NCI-H526 (cell line): ENCODE results near the gene PABPN1L.
"Not testable (repeated sequence)": the region's sequence is repeated elsewhere in the genome, so short reads cannot be mapped to it uniquely, and the experiment has no call there.

Experiments
- DNase-seq, 2 experiments: peaks; one replicate each; lab custom pipeline; 2025; lab: John Stamatoyannopoulos, UW

Gene PABPN1L

DNA sequence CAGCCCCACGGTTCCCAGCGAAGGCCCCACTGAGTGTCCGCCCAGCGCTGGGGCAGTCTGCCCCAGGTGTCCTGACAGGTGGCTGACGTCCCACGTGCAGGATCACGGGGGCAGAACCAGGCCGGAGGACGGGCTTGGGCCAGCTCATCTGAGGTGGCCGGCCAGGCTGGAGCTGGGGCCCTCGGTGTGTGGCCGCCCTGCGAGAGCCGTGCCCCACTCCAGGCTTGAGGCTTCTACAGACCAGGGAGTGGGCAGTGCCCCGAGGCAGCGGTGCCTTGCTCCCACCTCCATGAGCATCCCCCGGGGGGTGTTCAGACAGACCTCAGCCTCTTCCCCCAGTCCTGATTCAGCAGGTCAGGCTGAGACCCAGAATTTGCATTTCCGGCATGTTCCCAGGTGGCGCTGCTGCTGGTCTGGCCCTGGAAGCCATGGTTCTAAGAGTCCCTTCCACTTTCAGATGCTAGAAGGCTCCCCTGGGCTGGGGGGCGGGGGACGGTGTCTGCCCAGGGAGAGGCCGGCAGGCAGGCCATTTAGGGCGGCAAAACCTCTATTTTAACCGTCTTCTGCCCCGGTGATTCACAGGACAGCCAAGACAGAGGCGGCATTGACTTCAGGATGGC is 35.4 kb upstream of the PABPN1L start:
- peak in 1 of 2 experiments; percentile 72 for DNase-seq

DNA sequence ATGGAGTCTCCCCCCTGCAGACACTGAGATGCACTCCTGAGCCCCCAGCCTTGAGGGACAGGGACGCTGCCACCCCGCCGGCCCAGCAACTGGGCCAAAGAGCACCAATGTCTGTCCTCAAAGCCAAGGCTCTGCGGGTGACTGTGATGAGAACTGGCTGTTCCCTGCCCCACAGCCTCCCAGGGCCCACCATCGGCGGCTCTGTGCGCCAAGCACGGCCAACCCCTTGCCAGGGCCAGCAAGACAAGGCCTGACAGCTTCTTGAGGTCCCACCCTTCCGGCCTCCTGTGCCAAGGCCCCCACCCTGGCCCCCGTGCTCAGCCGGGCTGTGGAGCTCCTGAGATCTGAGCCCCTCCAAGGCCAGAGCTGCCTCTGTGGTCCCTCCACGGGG is 34.2 kb upstream of the PABPN1L start:
- DNase-seq, result no peak

DNA sequence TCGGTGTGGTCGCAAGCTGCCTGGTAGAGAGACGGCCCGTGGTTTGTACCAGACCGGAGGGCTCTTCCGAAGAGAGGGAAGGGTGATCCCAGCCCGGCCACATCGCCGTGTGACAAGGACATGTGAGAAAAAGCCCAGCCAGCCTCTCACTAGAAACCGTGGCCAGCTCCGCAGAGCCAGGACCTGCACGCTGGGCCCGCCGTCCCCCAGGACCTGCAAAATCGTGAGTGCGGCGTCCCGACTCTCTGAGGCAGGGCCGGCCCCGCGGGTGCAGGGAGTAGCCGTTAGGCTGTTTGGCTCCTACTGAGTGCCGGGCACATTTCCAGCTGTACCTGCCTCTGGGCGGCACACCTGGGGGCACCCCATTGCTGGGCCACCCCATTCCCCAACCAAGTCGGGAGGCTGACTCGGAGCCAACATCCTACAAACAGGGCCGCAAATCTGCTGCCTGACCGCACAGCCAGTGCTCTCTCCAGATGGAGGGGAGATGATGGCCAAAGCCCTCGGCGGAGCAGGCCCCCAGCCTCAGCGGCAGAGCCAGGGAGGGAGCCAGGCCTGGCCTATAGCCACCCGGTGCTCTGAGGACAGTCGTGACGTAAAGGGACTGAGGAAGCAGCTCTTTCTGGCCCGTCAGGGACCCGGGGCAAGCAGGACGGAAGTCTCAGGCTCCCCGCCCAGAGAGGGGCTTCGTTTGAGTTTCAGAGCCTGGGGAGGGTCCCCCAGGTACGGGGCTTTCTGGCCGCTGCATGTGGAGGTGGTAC is 33.6 kb upstream of the PABPN1L start:
- DNase-seq, result no peak

DNA sequence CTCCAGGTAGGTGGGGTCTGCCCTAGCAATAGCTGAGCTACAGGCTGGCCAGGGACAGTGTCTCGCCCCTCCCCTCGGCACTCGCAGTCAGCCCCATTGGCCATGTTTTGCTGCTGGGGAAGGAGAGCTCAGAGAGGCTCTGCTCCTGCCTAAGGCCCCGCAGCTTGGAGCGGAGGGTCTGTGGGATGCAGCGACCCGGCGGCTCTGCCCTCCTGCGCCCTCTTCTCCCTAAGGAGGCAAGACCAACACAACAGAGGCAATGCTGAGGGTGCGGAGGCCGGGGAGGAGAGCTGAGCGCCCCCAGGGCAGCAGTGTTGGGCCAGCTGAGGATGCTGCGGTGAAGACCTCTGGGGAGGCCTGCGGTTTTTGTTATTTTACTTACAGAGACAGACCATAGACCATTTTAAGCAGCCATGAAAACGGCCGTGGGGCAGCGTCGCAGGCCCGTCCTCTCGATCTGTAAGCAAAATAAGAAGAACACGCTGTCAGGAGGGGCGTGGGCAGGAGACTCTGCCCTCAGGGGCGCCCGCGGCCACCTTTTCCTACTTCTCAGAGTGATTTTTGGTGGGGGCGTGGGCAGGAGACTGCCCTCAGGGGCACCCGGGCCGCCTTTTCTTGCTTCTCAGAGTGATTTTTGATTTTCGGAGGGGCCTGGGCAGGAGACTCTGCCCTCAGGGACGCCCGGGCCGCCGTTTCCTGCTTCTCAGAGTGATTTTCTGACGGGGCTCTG is 31.4 kb upstream of the PABPN1L start:
- no peak for DNase-seq

DNA sequence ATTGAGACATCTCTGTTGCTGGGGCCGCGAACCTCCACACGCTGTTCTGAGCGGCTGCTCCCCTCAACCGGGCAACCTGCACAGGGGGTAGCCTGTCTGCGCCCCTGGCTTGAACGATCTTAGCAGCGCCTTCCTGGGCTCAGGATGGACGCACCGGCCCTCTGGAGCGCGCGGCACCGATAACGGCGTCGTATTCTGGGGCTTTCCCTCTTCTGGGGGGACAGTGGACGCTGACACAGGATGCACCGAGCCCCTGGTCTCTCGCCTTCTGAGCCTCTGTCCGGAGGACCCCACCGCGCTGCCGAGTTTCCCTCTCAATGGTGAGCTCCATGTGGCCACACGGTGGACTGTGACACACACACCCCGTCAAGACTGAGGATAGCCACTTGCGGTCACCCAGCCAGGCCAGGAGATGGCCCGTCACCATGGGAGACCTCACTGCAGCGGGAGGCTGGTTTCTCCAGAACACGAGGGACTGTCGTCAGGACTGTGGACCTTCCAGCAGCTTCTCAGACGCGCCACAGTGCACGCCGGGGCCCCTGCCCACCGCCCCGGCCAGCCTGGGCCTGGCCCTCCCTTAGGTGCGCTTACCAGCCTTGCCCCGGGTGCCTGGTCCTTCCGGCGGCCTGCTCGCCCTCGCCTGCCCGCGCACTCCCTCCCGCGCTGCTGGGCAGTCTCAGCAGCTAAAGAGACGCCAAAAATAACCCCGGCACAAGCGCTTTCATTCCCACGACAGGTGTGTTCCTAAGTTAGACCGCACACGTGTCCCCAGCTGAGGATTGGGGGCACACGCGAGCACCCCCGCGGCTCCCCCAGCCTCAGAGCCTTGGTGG is 30.0 kb upstream of the PABPN1L start:
- no peak for DNase-seq

DNA sequence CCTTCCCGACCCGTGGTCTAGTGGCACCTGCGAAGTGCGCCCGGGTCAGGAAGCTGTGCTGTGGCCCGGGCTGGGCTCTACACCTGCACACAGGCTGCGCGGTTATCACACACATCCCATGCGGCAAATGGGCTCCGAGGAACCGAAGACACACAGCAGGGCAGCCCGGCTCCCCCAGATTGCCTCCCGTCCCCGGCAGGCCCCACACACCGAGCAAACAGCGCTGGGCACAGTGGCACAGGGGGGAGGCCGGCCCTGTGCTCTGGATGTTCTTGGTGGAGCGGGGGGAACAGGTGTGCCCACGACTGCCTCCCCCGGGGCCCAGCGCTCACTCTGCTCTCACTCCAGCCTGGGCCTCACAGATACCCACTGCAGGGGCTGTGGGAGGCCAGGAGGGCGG is 28.9 kb upstream of the PABPN1L start:
- DNase-seq, result no peak

DNA sequence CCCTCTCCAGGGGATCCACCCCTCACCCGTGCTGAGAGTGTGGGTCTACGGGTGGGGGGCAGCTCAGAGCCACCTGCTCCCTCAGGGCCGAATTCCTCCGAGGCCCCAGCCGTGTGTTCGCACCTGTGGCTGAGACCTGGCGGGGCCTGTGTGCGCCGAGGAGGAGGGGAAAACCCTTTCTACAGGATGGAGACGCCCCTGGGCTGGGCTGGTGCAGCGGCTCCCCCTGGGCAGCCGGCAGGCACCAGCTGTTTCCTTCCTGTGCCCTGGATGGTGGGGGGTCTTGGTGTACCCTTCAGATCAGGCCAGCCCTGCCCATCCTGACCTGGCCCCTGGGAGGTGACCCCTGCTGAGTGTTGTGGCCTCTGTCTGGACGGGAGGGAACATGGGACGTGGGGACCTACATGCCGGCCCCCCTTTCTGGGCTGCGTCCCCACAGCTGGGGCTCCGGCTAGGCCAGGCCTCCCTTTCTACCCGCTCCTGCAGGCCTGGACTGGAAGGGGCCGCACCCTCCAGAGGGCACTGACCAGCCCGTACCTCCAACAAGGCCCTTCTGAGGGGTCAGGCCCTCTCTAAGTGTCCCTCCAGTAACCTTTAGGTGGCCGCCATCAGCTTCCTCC is 28.3 kb upstream of the PABPN1L start:
- DNase-seq, result no peak

DNA sequence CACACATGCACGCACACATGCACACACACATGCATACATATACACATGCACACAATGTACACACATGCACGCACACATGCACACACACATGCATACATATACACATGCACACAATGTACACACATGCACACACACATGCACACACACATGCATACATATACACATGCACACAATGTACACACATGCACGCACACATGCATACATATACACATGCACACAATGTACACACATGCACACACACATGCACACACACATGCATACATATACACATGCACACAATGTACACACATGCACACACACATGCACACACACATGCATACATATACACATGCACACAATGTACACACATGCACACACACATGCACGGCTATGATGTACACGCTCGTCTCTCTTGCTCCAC is 27.8 kb upstream of the PABPN1L start:
- not testable (repeated sequence) for DNase-seq

DNA sequence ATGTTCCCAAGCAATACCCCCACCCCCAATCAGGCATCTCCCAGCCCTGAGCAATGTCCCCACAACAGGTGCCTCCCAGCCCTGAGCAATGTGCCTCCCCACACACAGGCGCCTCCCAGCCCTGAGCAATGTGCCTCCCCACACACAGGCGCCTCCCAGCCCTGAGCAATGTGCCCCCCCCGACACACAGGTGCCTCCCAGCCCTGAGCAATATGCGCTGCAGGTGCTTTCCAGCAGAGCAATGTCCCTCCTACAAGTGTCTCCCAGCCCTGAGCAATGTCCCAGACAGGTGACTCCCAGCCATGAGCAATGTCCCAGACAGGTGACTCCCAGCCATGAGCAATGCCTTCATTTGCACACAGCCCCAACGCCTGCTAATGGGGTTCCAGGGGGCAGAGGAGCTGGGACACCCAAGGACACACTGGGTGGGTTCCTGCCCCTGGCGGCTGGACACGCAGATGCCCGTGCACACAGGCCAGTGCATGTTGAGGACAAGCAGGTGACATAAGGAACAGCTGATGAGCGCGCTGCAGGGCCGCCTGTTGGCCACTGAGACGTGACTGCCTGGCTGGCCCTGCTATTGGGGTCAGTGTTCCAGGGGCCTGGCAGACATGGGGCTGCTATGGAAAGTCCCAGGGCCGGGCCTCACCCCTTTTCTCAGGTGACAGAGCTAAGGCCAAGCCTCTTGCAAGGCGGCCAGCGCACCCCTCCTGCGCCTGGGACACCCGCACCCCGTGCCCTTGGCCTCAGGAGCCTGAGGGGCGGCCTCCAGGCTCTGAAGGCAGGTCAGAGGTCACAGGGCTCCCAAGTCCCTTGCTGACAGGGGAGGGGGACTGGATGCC is 26.9 kb upstream of the PABPN1L start:
- DNase-seq, result no peak

DNA sequence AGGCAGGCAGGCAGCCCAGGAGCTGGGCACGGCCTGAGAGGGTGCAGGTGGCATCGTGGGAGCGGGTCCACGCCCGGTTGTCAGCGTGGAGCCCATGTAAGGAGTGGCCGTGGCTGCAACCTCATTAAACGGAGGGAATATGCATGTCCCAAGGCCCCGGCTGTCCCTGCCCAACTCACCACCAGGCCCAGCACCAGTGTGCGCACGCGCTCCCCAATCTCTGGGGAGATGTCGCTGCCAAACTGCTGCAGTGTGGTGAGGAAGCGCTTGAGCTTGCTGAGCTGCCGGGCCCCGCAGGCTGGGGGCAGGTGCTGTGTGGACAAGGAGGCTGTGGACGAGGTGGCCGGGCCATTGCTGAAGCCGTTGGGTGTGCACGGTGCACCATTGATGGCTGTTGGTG is 25.6 kb upstream of the PABPN1L start:
- DNase-seq, result no peak

DNA sequence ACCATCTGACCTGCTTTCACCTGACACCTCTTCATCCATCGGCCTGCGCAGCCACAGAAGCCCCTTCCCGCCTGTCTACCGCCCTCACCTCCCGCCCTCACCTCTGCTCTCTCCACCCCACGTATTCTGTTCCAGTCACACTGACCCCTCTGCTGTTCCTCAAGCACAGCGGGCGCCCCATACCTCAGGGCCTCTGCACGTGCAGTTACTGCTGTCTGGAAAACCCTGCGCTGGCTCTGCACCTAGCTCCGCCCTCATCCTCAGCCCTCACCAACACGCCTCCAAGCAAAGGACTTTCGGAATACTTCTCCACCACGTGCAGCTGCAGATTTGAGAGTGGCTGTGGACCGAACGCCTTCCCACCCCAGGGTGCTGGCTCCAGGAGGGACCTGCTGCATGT is 24.6 kb upstream of the PABPN1L start:
- no peak for DNase-seq

DNA sequence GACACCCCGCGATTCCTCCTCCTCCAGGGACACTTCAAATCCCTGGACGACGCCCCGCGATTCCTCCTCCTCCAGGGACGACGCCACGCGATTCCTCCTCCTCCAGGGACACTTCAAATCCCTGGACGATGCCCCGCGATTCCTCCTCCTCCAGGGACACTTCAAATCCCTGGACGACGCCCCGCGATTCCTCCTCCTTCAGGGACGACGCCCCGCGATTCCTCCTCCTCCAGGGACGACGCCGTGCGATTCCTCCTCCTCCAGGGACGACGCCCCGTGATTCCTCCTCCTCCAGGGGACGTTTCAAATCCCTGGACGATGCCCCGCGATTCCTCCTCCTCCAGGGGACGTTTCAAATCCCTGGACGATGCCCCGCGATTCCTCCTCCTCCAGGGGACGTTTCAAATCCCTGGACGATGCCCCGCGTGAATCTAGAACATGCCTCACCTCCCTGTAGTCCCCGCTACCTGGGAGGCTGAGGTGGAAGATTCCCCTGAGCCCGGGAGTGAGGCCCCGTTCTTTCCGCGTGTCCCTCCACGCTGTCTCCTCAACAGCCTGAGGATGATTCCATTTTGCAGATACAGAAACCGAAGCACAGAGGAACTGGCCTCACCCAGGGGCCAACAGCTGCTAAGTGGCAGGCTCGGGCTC is 23.4 kb upstream of the PABPN1L start:
- not testable (repeated sequence) for DNase-seq

DNA sequence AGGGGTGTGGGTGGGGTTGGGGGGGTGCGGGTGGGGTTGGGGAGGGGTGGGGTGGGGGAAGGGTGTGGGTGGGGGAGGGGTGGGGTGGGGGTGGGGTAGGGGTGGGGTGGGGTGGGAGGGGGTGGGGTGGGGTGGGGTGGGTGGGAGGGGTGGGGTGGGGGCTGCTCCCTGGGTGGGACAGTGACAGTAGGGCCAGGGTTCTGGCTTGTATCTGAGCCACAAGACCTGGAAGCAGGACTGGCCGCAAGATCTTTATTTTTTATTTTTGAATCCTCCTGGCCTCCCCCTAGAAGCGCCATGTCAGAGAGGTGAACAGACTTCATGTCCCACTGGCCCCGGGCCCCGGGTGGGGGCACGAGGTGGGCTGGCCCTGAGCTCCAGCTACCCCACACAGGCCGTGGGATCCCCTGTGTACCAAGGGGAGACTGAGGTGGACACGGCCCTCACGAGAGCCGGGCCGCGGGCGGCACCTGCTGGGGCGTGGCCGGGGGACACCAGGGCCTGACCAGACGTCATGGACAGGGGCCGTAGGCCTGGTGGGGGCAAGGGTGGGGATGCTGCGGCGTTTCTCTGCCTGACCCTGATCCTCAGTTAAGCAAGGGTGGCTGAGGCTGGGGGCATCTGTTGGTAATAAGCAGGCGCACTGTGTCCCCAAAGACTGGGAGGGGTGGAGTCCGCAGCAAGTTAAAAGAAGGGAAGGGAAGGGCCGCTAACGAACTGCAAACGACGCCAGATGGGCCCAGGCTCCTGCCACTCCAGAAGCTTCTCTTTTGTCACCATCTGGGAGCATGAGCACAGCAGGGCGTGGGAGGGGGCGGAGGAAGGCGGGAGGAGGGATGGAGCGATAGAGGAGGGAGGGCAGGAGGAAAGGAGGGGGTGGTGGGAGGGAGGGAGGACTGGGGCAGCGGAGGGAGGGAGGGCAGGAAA is 22.3 kb upstream of the PABPN1L start:
- DNase-seq, result peak in 1 of 2 experiments; percentile 29

DNA sequence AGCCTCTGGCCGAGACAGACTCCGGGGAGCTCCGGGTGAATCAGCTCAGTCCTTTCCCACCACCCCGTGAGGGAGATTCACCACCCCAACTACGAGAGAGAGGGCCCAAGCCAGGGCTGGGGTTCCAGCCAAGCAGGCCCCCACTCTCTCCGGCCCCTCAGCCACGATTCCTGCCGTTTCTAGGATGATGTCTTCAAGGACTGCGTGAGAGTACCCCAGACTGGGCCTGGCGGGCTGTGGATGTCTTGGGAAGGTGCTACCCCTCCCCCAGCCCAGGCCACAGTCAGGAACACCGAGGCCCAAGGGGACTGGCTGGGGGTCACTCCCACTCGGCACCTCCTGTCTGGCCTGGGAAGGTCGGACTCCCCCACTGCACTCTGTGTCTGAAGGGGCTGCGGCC is 21.6 kb upstream of the PABPN1L start:
- DNase-seq, result no peak

DNA sequence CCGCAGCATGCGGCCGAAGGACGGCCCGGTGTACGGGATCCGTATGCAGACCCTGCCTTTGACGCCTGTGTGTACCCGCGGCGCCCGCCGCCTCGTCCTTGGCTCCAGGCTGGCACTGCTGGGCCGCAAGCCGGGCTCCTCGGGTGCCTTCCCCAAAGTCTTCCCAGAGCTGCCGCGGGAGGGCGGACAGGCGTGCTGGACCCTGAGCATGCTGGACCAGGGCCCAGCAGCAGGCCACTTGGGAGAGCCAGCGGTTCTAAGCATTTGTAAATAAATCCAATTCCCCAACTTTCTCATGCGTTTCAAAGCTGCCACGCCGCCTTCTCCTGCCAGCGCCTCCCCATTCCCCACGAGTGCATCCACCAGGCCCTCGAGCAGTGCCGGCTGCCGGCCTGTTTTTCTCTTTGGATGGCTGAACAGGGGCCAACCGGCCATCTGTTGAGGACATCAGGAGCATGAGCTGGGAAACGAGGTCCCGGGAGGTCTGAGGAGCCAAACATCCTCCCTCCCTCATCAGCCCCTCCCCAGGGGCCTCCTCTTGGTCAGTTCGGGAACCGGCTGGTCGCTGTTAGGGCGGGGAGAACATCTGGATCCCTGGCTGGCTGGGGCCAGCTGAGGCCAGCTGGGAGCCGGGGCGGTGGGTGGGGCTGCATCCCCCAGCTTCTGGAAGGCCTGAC is 20.5 kb upstream of the PABPN1L start:
- no peak for DNase-seq

DNA sequence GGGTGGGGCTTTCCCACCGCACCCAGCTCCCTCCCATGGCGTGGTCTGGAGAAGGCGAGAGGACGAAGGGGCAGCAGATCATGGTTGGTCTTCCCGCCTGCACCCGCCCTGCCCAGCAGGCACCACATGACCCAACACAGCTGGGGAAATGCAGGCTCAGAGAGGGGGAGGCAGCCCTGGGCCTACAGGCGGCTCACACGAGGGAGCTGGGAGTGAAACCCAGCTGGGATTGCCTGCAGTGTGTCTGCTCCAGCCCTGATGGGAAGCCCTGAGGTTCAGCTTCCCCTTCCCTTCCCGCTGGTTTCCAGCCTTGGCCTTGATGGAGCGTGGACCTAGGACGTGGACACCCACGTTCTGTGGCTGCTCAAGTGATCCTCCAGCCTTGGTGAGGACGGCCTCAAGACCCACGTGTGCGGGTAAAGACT is 20.0 kb upstream of the PABPN1L start:
- DNase-seq, result no peak

DNA sequence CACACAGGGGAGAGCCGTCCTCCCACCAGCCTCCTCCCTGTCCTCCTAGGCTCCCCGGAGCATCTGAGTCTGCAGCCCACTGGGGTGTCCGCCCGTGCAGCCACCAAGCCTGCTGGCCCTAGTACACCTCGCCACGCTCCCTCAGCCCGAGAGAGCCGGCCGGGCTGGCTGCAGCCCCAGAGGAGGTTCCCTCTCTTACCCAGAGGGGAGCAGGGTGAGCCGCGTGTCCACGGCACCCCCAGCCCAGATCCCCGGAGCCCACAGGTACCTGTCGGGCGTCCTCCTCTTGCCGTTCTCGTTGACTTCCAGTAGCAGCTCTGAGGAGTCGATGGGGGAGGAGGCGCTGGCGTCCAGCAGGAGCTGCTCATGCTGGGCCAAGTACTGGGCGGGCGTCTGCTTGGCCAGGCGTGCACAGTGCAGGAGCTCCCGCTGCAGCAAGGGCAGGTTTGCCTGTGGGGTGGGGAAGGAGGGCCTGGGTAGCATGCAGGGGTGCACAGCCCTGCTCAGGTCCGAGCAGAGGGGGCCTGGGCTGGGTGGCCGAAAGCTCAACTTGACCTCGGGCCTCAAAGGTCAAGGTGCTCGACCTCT is 19.3 kb upstream of the PABPN1L start:
- no peak for DNase-seq

DNA sequence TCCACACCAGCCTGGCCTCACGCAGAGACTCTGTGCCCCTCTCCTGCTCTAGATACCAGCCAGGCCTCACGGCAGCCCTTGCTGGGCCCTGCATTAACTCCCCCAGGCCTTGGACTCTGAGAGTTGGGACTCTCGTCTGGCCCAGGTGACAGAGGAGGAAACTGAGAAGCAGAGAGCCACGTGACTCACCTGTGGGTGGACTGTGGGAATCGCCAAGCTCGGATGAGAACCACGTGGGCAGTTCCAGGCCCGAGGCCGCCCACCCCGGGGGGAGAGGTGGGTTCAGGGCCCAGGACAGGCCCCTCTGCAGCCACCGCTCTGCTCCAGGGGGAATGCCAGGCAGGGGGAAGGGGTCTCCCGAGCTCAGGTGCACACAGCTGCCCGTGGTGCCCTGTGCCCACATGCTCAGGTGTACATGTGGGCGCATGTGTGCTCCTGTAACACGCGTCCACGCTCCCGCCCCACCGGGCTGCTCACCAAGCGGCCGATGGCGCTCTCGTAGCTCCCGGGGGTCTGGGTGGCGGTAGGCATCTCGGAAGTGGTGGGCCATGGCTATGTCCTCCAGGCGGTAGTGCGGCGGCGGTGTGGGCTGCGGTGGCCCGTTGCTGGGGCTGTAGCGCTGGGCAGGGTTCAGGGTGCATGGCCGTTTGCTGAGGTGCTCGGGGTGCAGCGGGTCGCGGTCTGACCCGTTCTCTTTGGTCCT is 18.3 kb upstream of the PABPN1L start:
- DNase-seq, result no peak
